Testis (tissue), 2 donors: ENCODE data around the gene YPEL1.

ENCODE experiments used
- POLR2A ChIP-seq: fragments of 450-650 bp; IDR thresholded peaks from one replicate; pipeline ENCODE4 v1.6.1; 2017; ENCODE audit warnings: antibody characterized with exemption, mild to moderate bottlenecking, moderate library complexity
- TF ChIP-seq, protein P1 (sequence below), 3 experiments: fragments of 450-650 bp in 2 of 3; fragments of 200-600 bp in 1 of 3; sonication (generic) in 1 of 3; IDR thresholded peaks; one replicate each; pipeline ENCODE4 v1.5.1; 2016 to 2019; ENCODE audit warnings: antibody characterized with exemption in 3 of 3, mild to moderate bottlenecking in 2 of 3, moderate library complexity in 1 of 3

DNA sequence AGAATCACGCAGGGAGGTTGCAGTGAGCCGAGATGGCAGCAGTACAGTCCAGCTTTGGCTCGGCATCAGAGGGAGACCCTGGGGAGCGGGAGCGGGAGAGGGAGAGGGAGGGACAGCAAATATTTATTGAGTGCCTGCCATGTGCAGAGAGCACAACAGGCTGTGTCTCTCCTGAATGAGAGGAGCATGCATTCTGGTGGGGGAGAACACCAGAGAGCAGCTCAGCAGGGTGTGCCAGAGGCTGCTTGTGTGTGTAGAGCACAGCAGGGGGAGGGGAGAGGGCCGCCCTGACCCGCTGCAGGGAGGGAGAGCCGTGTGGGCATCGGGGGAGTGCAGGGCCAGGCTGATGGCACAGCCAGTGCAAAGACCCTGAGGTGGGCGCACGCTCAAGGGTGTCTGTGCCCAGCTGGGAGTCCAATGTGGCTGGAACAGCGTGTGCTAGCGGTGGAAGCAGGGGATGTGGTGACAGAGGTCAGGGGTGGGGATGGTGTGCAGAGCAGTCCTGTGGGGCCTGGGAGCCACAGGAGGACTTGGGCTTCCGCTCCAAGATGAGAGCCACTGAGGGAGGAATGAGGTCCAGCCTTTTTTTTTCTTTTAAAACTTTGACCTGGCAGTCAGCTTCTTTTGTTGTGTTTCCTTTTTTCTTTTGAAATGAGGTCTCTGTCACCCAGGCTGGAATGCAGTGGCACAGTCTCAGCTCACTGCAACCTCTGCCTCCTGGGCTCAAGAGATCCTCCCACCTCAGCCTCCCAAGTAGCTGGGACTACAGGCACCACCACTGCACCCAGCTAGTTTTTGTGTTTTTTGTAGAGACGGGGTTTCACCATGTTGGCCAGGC, 57.8 kb downstream of the YPEL1 start:
- TF ChIP-seq, protein P1, sequence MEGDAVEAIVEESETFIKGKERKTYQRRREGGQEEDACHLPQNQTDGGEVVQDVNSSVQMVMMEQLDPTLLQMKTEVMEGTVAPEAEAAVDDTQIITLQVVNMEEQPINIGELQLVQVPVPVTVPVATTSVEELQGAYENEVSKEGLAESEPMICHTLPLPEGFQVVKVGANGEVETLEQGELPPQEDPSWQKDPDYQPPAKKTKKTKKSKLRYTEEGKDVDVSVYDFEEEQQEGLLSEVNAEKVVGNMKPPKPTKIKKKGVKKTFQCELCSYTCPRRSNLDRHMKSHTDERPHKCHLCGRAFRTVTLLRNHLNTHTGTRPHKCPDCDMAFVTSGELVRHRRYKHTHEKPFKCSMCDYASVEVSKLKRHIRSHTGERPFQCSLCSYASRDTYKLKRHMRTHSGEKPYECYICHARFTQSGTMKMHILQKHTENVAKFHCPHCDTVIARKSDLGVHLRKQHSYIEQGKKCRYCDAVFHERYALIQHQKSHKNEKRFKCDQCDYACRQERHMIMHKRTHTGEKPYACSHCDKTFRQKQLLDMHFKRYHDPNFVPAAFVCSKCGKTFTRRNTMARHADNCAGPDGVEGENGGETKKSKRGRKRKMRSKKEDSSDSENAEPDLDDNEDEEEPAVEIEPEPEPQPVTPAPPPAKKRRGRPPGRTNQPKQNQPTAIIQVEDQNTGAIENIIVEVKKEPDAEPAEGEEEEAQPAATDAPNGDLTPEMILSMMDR (IDR thresholded peaks at IDR 0.05) = no peak
- no peak for TF ChIP-seq POLR2A
